Vagina (tissue), 2 donors: ENCODE results near the gene DYRK1A. TPM values are rescaled to one million over a fixed set of nuclear protein-coding genes. Genes with fewer than 3 reads are reported as not detected.

Experiments
- DNase-seq, 2 donors: peaks; one replicate each; pipeline ENCODE4 v3.0.0-alpha.2; 2017; ENCODE audit errors: extremely low spot score in 2 of 2
- H3K27ac ChIP-seq: fragments of 200-600 bp; sonication (generic); one replicate; pipeline ENCODE4 v1.5.1; 2019
- H3K27me3 ChIP-seq: fragments of 200-600 bp; sonication (generic); one replicate; pipeline ENCODE4 v1.5.1; 2019
- H3K36me3 ChIP-seq, 2 donors: fragments of 200-600 bp; sonication (generic); one replicate each; pipeline ENCODE4 v1.5.1; 2017 to 2019
- H3K4me1 ChIP-seq: fragments of 200-600 bp; sonication (generic); one replicate; pipeline ENCODE4 v1.5.1; 2019
- H3K4me3 ChIP-seq, 2 donors: fragments of 200-600 bp; sonication (generic); 1 replicate in 1 of 2; 2 replicates in 1 of 2; pipeline ENCODE4 v1.5.1; 2016 to 2019
- H3K9me3 ChIP-seq: fragments of 200-600 bp; sonication (generic); one replicate; pipeline ENCODE4 v1.5.1; 2019
- CTCF ChIP-seq, 3 experiments: fragments of 450-650 bp in 2 of 3; fragments of 200-600 bp in 1 of 3; sonication (generic) in 1 of 3; IDR thresholded peaks; one replicate each; pipeline ENCODE4 v1.5.1; 2017 to 2019; ENCODE audit warnings: antibody characterized with exemption in 3 of 3, mild to moderate bottlenecking in 2 of 3, moderate library complexity in 2 of 3
- POLR2A ChIP-seq, 2 donors: fragments of 450-650 bp; IDR thresholded peaks; one replicate each; pipeline ENCODE4 v1.6.1; 2017; ENCODE audit warnings: antibody characterized with exemption in 2 of 2, mild to moderate bottlenecking in 2 of 2, moderate library complexity in 2 of 2
- POLR2AphosphoS5 ChIP-seq, 2 donors: sonication (generic); formaldehyde crosslinking; IDR thresholded peaks; one replicate each; pipeline ENCODE4 v1.9.0; 2017; ENCODE audit warnings: antibody characterized with exemption in 2 of 2, mild to moderate bottlenecking in 2 of 2, low read depth in 1 of 2; ENCODE audit not compliant: insufficient read depth in 1 of 2
- intact Hi-C: fragments of 100-400 bp; cut with DNase I; formaldehyde crosslinking; loops from one replicate; pipeline ENCODE4 v1.15.1; 2023
- total RNA-seq: library from RNA; depleted of rRNA; stranded (reverse); fragments of >200 nt; gene quantifications from one replicate; pipeline ENCODE4 v1.2.3, GENCODE V29; 2016

DYRK1A gene
- total RNA-seq, 1 donor from 2014 or later, result 78.1 TPM

DNA sequence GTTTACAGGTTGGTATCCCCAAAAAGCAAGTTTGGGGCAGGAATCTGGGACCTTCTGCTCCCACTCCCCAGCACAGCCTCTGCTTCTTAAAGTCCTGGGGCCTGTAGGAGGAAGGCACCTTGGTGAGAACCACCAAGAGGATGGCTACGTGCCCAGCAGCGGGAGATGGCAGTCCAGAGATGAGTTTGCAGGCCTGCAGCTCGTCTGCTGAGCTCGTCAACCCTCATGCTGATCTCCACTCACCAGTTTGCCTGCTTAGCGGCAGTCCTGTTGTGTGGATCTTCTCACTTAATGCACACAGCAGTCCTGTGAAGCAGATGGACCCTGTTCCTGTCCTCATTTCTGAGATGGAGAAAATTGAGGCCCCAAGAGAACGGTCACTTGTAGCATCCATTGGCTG is 160.5 kb downstream of the DYRK1A start:
- no peaks in the 10 kb centered on the region for H3K27me3 ChIP-seq

GRCh38 chr21:37527716-37528115 is 161.1 kb downstream of the DYRK1A start:
- no peaks in the 10 kb centered on the region for H3K36me3 ChIP-seq
- intact Hi-C loops, result no loop called here
- no peaks in the 10 kb centered on the region for H3K27me3 ChIP-seq
- H3K4me1 ChIP-seq, result peaks cover 17% of the 10 kb centered on the region
- no peak for DNase-seq
- TF ChIP-seq POLR2A (IDR thresholded peaks at IDR 0.05) (no peak), POLR2AphosphoS5 (IDR thresholded peaks at IDR 0.05; ENCODE audit: insufficient read depth in 1 of 2, low read depth in 1 of 2) (no peak), CTCF (IDR thresholded peaks at IDR 0.05) (no peak)
- H3K4me3 ChIP-seq, result no peak overlapping the region
- H3K9me3 ChIP-seq, result no peaks in the 10 kb centered on the region
- no peak overlapping the region for H3K27ac ChIP-seq

More for the DNA sequence above, 160.5 kb downstream of the DYRK1A start:
- intact Hi-C loops, result no loop called here
- TF ChIP-seq POLR2AphosphoS5 (IDR thresholded peaks at IDR 0.05; ENCODE audit: insufficient read depth in 1 of 2, low read depth in 1 of 2) (no peak), POLR2A (IDR thresholded peaks at IDR 0.05) (no peak), CTCF (IDR thresholded peaks at IDR 0.05) (no peak)
- Histone ChIP-seq H3K27ac (no peak overlapping the region), H3K36me3 (no peaks in the 10 kb centered on the region), H3K4me3 (no peak overlapping the region), H3K9me3 (no peaks in the 10 kb centered on the region), H3K4me1 (peaks cover 17% of the 10 kb centered on the region)
- no peak for DNase-seq

DNA sequence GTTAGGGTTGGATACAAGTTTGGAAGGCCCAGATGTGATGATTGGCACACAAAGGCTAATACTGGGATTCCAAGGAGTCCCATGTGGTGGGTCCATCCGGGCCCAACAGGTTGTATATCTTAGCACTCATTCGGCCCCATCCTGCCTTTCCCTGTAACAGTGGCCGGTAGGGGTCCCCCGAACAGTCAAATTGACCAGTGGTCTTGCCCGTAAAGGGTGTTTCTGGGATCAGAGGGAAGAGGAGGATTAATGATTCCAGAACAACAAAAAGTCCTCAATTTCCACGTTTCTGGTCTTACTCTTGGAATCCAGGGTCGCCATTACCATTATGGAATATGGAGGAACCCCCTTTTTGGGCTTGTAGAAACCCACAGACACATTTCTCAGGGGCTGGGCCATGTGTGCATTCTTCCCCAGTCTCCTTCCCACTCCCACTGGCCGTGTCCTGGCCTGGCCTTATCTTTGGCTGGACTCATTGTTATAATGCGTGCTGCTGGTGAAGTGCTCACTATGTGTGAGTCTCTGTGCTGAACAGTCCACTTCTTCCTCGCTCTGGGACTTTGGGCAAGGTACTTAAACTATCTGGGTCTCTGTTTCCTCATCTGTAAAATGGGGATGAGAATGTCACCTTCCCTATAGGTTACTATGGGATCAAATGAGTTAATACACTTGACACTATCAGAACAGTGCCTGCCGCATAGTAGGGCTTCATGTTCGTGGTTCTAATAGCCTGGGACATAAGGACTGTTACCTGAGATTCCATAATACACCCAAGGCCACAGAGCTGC is 161.8 kb downstream of the DYRK1A start:
- no peak for TF ChIP-seq POLR2AphosphoS5 (IDR thresholded peaks at IDR 0.05; ENCODE audit: insufficient read depth in 1 of 2, low read depth in 1 of 2)
- TF ChIP-seq CTCF (IDR thresholded peaks at IDR 0.05), result no peak
- TF ChIP-seq POLR2A (IDR thresholded peaks at IDR 0.05), result no peak
- no peak overlapping the region for H3K27ac ChIP-seq
- no peak overlapping the region for H3K4me3 ChIP-seq
- intact Hi-C loops, result no loop called here
- no peaks in the 10 kb centered on the region for H3K27me3 ChIP-seq
- no peaks in the 10 kb centered on the region for H3K36me3 ChIP-seq
- H3K4me1 ChIP-seq, result peaks cover 17% of the 10 kb centered on the region
- no peak for DNase-seq
- no peaks in the 10 kb centered on the region for H3K9me3 ChIP-seq

GRCh38 chr21:37529649-37530048 is 163.1 kb downstream of the DYRK1A start:
- Histone ChIP-seq H3K27ac (no peak overlapping the region), H3K4me1 (peaks cover 17% of the 10 kb centered on the region), H3K4me3 (no peak overlapping the region), H3K9me3 (no peaks in the 10 kb centered on the region), H3K36me3 (no peaks in the 10 kb centered on the region), H3K27me3 (no peaks in the 10 kb centered on the region)
- intact Hi-C loops, result no loop called here
- DNase-seq, result no peak
- TF ChIP-seq CTCF (IDR thresholded peaks at IDR 0.05), result no peak
- no peak for TF ChIP-seq POLR2AphosphoS5 (IDR thresholded peaks at IDR 0.05; ENCODE audit: insufficient read depth in 1 of 2, low read depth in 1 of 2)
- no peak for TF ChIP-seq POLR2A (IDR thresholded peaks at IDR 0.05)

GRCh38 chr21:37530901-37531351 is 164.4 kb downstream of the DYRK1A start:
- intact Hi-C loops, result no loop called here
- peaks cover 17% of the 10 kb centered on the region for H3K4me1 ChIP-seq
- no peaks in the 10 kb centered on the region for H3K9me3 ChIP-seq
- H3K27ac ChIP-seq, result peak overlapping the region; percentile 20
- H3K36me3 ChIP-seq, result no peaks in the 10 kb centered on the region
- no peak overlapping the region for H3K4me3 ChIP-seq
- no peaks in the 10 kb centered on the region for H3K27me3 ChIP-seq
- DNase-seq, result no peak
- TF ChIP-seq CTCF (IDR thresholded peaks at IDR 0.05) (no peak), POLR2A (IDR thresholded peaks at IDR 0.05) (no peak), POLR2AphosphoS5 (IDR thresholded peaks at IDR 0.05; ENCODE audit: insufficient read depth in 1 of 2, low read depth in 1 of 2) (no peak)
